ENCODE measurements around the gene S100A13. TPM values are rescaled to one million over a fixed set of nuclear protein-coding genes. Genes with fewer than 3 reads are reported as not detected.

Gene S100A13
- total and polyA plus RNA-seq, 10 of the 15 experiments (the other 5 are each of a cell fraction or from before 2014, with no cell fraction given): 5.7 to 30.9 (median 9.1) TPM

DNA sequence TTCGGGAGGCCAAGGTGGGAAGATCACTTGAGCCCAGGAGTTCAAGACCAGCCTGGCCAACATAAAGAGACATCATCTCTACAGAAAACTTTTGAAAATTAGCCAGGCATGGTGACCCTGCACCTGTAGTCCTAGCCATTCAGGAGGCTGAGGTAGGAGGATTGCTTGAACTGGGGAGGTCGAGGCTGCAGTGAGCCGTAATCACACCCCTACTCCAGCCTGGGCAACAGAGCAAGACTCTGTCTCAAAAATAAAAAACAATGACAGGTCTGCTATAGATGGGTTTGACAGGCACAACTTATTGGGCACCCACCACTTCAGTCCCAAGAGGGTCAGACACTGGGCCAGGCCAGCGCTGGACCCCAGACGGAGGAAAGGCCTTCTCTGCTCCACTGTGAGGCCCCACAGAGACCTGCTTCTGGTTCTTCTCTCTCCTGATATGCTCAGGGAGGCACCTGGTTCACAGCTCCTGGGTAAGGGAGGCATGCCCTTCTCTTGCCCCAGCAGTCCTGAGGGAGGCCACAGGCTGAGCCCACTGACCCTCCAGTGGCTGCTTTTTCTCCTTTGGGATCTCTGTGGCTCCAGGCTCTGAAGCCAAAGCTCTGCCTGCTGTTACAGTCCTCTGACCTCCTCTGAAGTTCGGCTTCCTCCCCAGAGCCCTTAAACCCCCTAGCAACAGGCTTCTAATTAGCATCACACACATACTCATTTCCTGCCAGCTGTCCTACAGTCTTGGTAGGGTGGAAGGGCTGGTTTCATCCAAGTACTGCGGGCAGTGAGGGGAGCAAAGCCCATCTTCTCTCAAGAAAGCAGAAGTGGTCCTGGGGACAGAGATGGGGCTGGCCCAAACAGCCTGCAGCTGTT is 28.8 kb downstream of the S100A13 start (continued):
- TF ChIP-seq HCFC1 (IDR thresholded peaks at IDR 0.05; ENCODE audit: low read length): no peak
- peak; percentile 84 for TF ChIP-seq MTA2 (IDR thresholded peaks at IDR 0.05; ENCODE audit: low read depth)
- TF ChIP-seq, protein P1, sequence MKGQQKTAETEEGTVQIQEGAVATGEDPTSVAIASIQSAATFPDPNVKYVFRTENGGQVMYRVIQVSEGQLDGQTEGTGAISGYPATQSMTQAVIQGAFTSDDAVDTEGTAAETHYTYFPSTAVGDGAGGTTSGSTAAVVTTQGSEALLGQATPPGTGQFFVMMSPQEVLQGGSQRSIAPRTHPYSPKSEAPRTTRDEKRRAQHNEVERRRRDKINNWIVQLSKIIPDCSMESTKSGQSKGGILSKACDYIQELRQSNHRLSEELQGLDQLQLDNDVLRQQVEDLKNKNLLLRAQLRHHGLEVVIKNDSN (IDR thresholded peaks at IDR 0.05; ENCODE audit: borderline replicate concordance, extremely low read length, insufficient read depth, low read depth, low read length): no peak
- TF ChIP-seq PAX8 (IDR thresholded peaks at IDR 0.05): no peak
- TF ChIP-seq ASH2L (IDR thresholded peaks at IDR 0.05; ENCODE audit: borderline replicate concordance, low read depth): 0 out of 2 replicates have a peak, but pooled peaks have one; percentile 33
- TF ChIP-seq MXI1 (IDR thresholded peaks at IDR 0.05; ENCODE audit: low read depth, low read length): no peak
- no peak for TF ChIP-seq TAF1 (IDR thresholded peaks at IDR 0.05; ENCODE audit: borderline replicate concordance, low read depth, low read length)
- no peak for TF ChIP-seq GATAD2B (conservative IDR thresholded peaks at IDR 0.05; ENCODE audit: low read depth)
- TF ChIP-seq WRNIP1 (IDR thresholded peaks at IDR 0.05; ENCODE audit: borderline replicate concordance, low read depth, low read length): no peak
- TF ChIP-seq NFIC (IDR thresholded peaks at IDR 0.05; ENCODE audit: low read depth, low read length): peak; percentile 54; the same call in 1 of the 2 replicates
- no peak for TF ChIP-seq NRF1 (conservative IDR thresholded peaks at IDR 0.05; ENCODE audit: low read depth, low read length)
- TF ChIP-seq SRF (IDR thresholded peaks at IDR 0.05; ENCODE audit: low read depth in 2 of 2, low read length in 2 of 2): no peak
- no peak for TF ChIP-seq CHD4 (IDR thresholded peaks at IDR 0.05)
- TF ChIP-seq TBL1XR1 (IDR thresholded peaks at IDR 0.05; ENCODE audit: low read depth, low read length): no peak
- no peak for TF ChIP-seq SMC3 (IDR thresholded peaks at IDR 0.05; ENCODE audit: borderline replicate concordance, low read length)
- TF ChIP-seq, protein P2, sequence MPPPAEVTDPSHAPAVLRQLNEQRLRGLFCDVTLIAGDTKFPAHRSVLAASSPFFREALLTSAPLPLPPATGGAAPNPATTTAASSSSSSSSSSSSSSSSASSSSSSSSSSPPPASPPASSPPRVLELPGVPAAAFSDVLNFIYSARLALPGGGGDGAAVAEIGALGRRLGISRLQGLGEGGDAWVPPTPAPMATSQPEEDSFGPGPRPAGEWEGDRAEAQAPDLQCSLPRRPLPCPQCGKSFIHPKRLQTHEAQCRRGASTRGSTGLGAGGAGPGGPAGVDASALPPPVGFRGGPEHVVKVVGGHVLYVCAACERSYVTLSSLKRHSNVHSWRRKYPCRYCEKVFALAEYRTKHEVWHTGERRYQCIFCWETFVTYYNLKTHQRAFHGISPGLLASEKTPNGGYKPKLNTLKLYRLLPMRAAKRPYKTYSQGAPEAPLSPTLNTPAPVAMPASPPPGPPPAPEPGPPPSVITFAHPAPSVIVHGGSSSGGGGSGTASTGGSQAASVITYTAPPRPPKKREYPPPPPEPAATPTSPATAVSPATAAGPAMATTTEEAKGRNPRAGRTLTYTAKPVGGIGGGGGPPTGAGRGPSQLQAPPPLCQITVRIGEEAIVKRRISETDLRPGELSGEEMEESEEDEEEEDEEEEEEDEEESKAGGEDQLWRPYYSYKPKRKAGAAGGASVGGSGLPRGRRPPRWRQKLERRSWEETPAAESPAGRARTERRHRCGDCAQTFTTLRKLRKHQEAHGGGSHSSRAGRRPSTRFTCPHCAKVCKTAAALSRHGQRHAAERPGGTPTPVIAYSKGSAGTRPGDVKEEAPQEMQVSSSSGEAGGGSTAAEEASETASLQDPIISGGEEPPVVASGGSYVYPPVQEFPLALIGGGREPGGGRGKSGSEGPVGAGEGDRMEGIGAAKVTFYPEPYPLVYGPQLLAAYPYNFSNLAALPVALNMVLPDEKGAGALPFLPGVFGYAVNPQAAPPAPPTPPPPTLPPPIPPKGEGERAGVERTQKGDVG (CRISPR knock-in tag; IDR thresholded peaks at IDR 0.05): no peak
- no peak for TF ChIP-seq ZNF274 (IDR thresholded peaks at IDR 0.05; ENCODE audit: insufficient read depth, insufficient read length)
- TF ChIP-seq ZBED1 (IDR thresholded peaks at IDR 0.05; ENCODE audit: borderline replicate concordance): no peak
- TF ChIP-seq NR2C1 (IDR thresholded peaks at IDR 0.05): no peak
- peak; percentile 36 to 44; a peak in 2 of 4 replicates for TF ChIP-seq BHLHE40 (IDR thresholded peaks at IDR 0.05; ENCODE audit: borderline replicate concordance in 1 of 2, low read depth in 2 of 2, low read length in 1 of 2)
- TF ChIP-seq SUPT20H (IDR thresholded peaks at IDR 0.05; ENCODE audit: borderline replicate concordance, control insufficient read depth, low read depth, low read length): no peak
- peak; percentile 98 for TF ChIP-seq SPI1 (IDR thresholded peaks at IDR 0.05; ENCODE audit: borderline replicate concordance, insufficient read depth, low read depth, low read length)
- TF ChIP-seq CBX3 (IDR thresholded peaks at IDR 0.05; ENCODE audit: borderline replicate concordance, low read depth): no peak
- peak; percentile 26; the same call in 1 of the 2 replicates for TF ChIP-seq SMARCA5 (IDR thresholded peaks at IDR 0.05)
- no peak for TF ChIP-seq RCOR1 (conservative IDR thresholded peaks at IDR 0.05; ENCODE audit: low read depth, low read length)
- TF ChIP-seq, protein P3, sequence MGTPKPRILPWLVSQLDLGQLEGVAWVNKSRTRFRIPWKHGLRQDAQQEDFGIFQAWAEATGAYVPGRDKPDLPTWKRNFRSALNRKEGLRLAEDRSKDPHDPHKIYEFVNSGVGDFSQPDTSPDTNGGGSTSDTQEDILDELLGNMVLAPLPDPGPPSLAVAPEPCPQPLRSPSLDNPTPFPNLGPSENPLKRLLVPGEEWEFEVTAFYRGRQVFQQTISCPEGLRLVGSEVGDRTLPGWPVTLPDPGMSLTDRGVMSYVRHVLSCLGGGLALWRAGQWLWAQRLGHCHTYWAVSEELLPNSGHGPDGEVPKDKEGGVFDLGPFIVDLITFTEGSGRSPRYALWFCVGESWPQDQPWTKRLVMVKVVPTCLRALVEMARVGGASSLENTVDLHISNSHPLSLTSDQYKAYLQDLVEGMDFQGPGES (IDR thresholded peaks at IDR 0.05): no peak
- peak; percentile 74 for TF ChIP-seq RUNX3 (IDR thresholded peaks at IDR 0.05; ENCODE audit: low read length)
